ENCODE results near the gene CS.

- no peak for TF ChIP-seq CTCF (IDR thresholded peaks at IDR 0.05)
- TF ChIP-seq POLR2A (IDR thresholded peaks at IDR 0.05), result no peak
Measured at GRCh38 chr12:56223571-56224101, 76.5 kb downstream of the CS start.

All from adrenal gland (tissue), 5 donors.